Thyroid gland (tissue), 4 donors: ENCODE measurements around the gene BSN. TPM values are rescaled to one million over a fixed set of nuclear protein-coding genes. Genes with fewer than 3 reads are reported as not detected.

Experiments
- DNase-seq, 2 donors: peaks; one replicate each; pipeline ENCODE4 v3.0.0-alpha.2; 2019
- H3K27ac ChIP-seq, 3 donors: fragments of 200-600 bp; sonication (generic); 1 replicate in 2 of 3; 2 replicates in 1 of 3; pipeline ENCODE4 v1.5.1; 2016 to 2019; ENCODE audit warnings: mild to moderate bottlenecking in 1 of 3, moderate library complexity in 1 of 3
- H3K27me3 ChIP-seq: fragments of 200-600 bp; sonication (generic); one replicate; pipeline ENCODE4 v1.5.1; 2019
- H3K36me3 ChIP-seq, 2 donors: fragments of 200-600 bp; sonication (generic); one replicate each; pipeline ENCODE4 v1.5.1; 2016 to 2019
- H3K4me1 ChIP-seq, 2 donors: fragments of 200-600 bp; sonication (generic); one replicate each; pipeline ENCODE4 v1.5.1; 2017 to 2019
- H3K4me3 ChIP-seq, 3 donors: fragments of 200-600 bp; sonication (generic); replicated peaks in 1 of 3; 1 replicate in 2 of 3; 2 replicates in 1 of 3; pipeline ENCODE4 v1.5.1; 2016; ENCODE audit warnings: mild to moderate bottlenecking in 1 of 3
- H3K9me3 ChIP-seq: fragments of 200-600 bp; sonication (generic); one replicate; pipeline ENCODE4 v1.5.1; 2017
- CTCF ChIP-seq, 6 experiments: fragments of 200-600 bp in 3 of 6; fragments of 450-650 bp in 3 of 6; sonication (generic) in 3 of 6; IDR thresholded peaks; one replicate each; pipeline ENCODE4 v1.5.1; 2016 to 2019; ENCODE audit warnings: antibody characterized with exemption in 6 of 6, mild to moderate bottlenecking in 2 of 6, inconsistent platforms in 1 of 6, moderate library complexity in 1 of 6
- POLR2A ChIP-seq, 2 donors: fragments of 450-650 bp; IDR thresholded peaks; one replicate each; pipeline ENCODE4 v1.6.1; 2017; ENCODE audit warnings: antibody characterized with exemption in 2 of 2, mild to moderate bottlenecking in 2 of 2, moderate library complexity in 1 of 2
- WGBS, 2 donors: methylation state at CpG; one replicate each; pipeline ENCODE4 v1.1.5; 2017; 5-methylcytosine and 5-hydroxymethylcytosine counted together
- intact Hi-C: fragments of 100-400 bp; cut with DNase I; formaldehyde crosslinking; loops from one replicate; pipeline ENCODE4 v1.15.1; 2023
- total RNA-seq, 4 donors: library from RNA; depleted of rRNA; stranded (reverse); fragments of >200 nt; gene quantifications; one replicate each; pipeline ENCODE4 v1.2.3, GENCODE V29; 2016

Gene BSN
- total RNA-seq, 4 donors from 2014 or later, result 0.56 to 1.8 (median 0.99) TPM

- intact Hi-C loops, result loop anchor here (10.0 kb wide), 1 partner anchor 202 kb away; the partner anchor contains the start of gene MST1R
- Histone ChIP-seq H3K4me3 (no peak overlapping the region), H3K4me1 (no peaks in the 10 kb centered on the region), H3K36me3 (peaks cover 12 to 39% of the 10 kb centered on the region in 2 donors), H3K9me3 (no peaks in the 10 kb centered on the region), H3K27ac (no peak overlapping the region), H3K27me3 (no peaks in the 10 kb centered on the region)
- WGBS, 2 donors, result 90 to 97% methylated on average over 9 to 11 of the region's 11 CpGs
- no peak for TF ChIP-seq CTCF (IDR thresholded peaks at IDR 0.05)
- no peak for TF ChIP-seq POLR2A (IDR thresholded peaks at IDR 0.05)
- no peak for DNase-seq
Measured at GRCh38 chr3:49702672-49703071, 148.4 kb downstream of the BSN start.

- TF ChIP-seq POLR2A (IDR thresholded peaks at IDR 0.05) (no peak), CTCF (IDR thresholded peaks at IDR 0.05) (peak in 5 of 6 experiments; percentile 60 to 79 (median 68))
- 59 to 100% methylated on average over 3 to 9 of the region's 14 CpGs for WGBS, 2 donors
- DNase-seq, result peak; percentile 62 to 64
- Histone ChIP-seq H3K4me1 (no peaks in the 10 kb centered on the region), H3K9me3 (no peaks in the 10 kb centered on the region), H3K36me3 (peaks cover 12 to 32% of the 10 kb centered on the region in 2 donors), H3K4me3 (no peak overlapping the region), H3K27me3 (no peaks in the 10 kb centered on the region), H3K27ac (no peak overlapping the region)
- intact Hi-C loops, result loop anchor here (10.0 kb wide), 1 partner anchor 201 kb away; the partner anchor contains the start of gene MST1R
Measured at GRCh38 chr3:49703443-49703927, 149.2 kb downstream of the BSN start.

- Histone ChIP-seq H3K36me3 (peaks cover 12 to 32% of the 10 kb centered on the region in 2 donors), H3K27ac (no peak overlapping the region)
- WGBS, 2 donors, result 92 to 97% methylated on average over 7 of the region's 7 CpGs
Measured at GRCh38 chr3:49703956-49704355, 149.7 kb downstream of the BSN start.

GRCh38 chr3:49704629-49705028 is 150.4 kb downstream of the BSN start:
- H3K27ac ChIP-seq, result no peak overlapping the region
- H3K27me3 ChIP-seq, result no peaks in the 10 kb centered on the region
- TF ChIP-seq POLR2A (IDR thresholded peaks at IDR 0.05) (no peak), CTCF (IDR thresholded peaks at IDR 0.05) (no peak)
- no peak overlapping the region for H3K4me3 ChIP-seq
- H3K4me1 ChIP-seq, result no peaks in the 10 kb centered on the region
- H3K9me3 ChIP-seq, result no peaks in the 10 kb centered on the region
- no peak for DNase-seq
- intact Hi-C loops, result loop anchor here (5.0 to 10.0 kb wide), 2 partner anchors 138 to 200 kb away; partner anchors contain the start of gene MST1R
- H3K36me3 ChIP-seq, result peaks cover 12 to 32% of the 10 kb centered on the region in 2 donors
- 95 to 97% methylated on average over 5 to 7 of the region's 8 CpGs for WGBS, 2 donors

More at GRCh38 chr3:49703956-49704355, 149.7 kb downstream of the BSN start:
- TF ChIP-seq POLR2A (IDR thresholded peaks at IDR 0.05), result no peak
- no peak for TF ChIP-seq CTCF (IDR thresholded peaks at IDR 0.05)
- no peak for DNase-seq
- intact Hi-C loops, result loop anchor here (10.0 kb wide), 1 partner anchor 201 kb away; the partner anchor contains the start of gene MST1R
- no peaks in the 10 kb centered on the region for H3K4me1 ChIP-seq
- no peaks in the 10 kb centered on the region for H3K9me3 ChIP-seq
- no peaks in the 10 kb centered on the region for H3K27me3 ChIP-seq
- no peak overlapping the region for H3K4me3 ChIP-seq

- WGBS, 2 donors, result 90% methylated on average over 13 of the region's 17 CpGs; no CpG with 5 or more reads in 1 of the 2 donors
- no peak overlapping the region for H3K4me3 ChIP-seq
- no peaks in the 10 kb centered on the region for H3K27me3 ChIP-seq
- peaks cover 12 to 27% of the 10 kb centered on the region in 2 donors for H3K36me3 ChIP-seq
- no peaks in the 10 kb centered on the region for H3K9me3 ChIP-seq
- H3K27ac ChIP-seq, result no peak overlapping the region
- DNase-seq, result no peak
- intact Hi-C loops, result loop anchor here (5.0 to 10.0 kb wide), 2 partner anchors 137 to 199 kb away; partner anchors contain the start of gene MST1R
- no peaks in the 10 kb centered on the region for H3K4me1 ChIP-seq
- no peak for TF ChIP-seq POLR2A (IDR thresholded peaks at IDR 0.05)
- TF ChIP-seq CTCF (IDR thresholded peaks at IDR 0.05), result no peak
Measured at GRCh38 chr3:49705390-49705960, 151.2 kb downstream of the BSN start.
